NOMO-1 treated with DMSO at 0.1 percent for 48 hours (cell line): ENCODE measurements around the gene FLACC1.
A peak's percentile ranks its signal among the peaks of the same experiment; 100 is the strongest.

Experiments
- DNase-seq: peaks from one replicate; lab custom pipeline; 2025; ENCODE audit not compliant: unreplicated experiment; lab: John Stamatoyannopoulos, UW

The FLACC1 gene

DNA sequence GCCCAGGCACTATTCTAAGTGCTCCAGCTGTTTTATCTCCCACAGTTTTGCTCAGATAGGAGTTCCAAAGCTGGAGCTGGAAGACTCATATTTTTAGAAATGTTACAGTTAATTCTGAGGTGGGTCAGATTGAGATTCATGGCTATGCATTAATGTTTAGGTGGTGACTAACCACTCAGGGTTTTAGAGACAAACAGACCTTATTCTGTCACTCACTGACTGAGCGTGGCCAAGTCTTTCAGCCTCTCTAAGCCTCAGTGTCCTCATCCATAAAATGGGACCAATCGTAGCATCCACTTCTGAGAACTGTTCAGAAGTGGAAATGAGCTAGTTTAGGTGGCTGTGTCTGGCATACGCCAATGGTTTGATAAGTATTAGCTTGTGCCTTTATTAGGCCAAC is 101.1 kb downstream of the FLACC1 start:
- DNase-seq = no peak

DNA sequence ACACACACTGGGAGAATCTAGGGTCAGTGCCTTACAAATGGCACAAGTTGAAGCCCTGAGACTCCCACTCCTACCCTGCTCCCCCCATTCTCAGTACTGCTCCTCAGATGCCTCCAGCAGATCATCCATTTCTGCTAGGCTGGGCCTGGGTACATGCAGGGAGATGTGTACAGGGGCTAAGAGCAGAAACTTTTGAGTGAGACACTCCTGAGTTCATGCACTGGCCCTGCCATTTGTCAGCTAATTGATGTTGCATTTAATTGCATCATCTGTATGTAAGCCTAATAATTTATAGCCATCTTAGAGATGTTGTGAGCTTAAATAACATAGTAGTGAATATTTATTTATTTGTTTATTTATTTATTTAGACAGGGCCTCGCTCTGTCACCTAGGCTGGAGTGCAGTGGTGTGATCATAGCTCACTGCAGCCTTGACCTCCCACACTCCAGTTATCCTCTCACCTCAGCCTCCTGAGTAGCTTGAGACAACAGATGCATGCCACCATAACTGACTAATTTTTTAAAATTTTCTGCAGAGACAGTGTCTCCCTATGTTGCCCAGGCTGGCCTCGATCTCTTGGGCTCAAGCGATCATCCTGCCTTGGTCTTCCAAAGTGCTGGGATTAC is 101.6 kb downstream of the FLACC1 start:
- no peak for DNase-seq

DNA sequence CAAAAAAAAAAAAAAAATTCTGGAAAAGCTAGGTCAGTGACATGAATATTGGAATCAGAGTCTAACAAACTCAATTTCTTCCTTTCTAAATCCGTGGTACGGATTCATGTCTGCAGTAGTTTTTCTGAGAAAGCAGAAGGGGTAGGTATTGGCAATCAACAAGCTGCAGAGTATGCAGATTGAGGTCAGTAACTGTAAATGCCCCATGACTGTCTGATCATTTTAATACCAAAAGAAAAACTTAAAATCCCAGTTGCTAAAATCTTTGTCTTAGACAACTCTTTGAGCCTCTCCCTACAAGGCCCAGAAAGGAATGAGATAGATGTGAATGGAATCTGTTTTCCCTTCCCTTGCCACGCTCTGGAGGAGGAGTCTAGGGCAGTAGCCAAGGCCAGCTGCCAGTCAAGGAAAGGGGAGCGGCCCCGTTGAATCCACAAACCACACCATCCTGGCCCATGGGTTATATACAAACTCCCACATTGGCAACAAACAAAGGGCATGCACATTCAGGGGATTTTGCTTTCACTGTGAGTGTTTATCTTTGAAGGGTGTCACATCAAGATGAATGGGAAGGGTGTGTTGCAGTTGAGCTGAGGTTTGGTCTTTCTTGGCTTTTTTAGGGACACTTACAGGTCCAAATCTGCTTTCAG is 102.9 kb downstream of the FLACC1 start:
- no peak for DNase-seq

DNA sequence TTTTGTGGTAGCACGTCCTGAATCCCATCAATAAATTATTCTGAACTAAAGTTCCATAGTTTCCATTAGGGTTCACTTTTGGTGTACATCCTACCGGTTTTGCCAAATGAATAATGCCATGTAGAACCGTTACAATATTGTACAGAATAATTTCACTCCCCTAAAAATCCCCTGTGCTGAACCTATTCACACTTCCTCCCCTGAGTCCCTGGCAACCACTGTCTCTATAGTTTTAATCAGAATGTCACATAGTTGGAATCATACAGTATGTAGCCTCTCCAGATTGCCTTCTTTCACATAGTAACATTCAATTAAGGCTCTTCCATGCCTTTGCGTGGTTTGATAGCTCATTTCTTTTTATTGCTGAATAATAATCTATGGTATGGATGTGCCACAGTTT is 106.4 kb downstream of the FLACC1 start:
- no peak for DNase-seq

GRCh38 chr2:201249889-201250288 is 107.3 kb downstream of the FLACC1 start:
- no peak for DNase-seq

GRCh38 chr2:201248288-201248844 is 108.8 kb downstream of the FLACC1 start:
- no peak for DNase-seq

DNA sequence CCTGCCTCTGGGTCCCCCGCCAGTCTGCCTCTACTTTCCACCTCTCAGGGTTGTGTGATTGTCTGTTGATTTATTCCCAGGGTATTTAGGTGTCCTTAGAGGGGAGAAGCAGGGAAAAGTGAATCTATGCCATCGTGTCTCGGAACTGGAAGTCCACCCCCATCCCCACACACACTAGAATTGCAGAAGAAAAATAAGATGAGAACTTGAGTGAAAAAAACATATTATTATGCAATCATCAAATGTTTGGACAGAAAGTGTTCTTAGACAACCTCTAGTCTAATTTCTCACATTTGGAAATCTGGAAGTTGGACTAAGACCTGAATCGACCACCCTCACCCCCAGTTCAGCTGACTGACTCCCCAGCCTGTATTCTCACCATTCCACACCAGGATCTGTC is 110.9 kb downstream of the FLACC1 start:
- DNase-seq = no peak

- DNase-seq = no peak
Observed at GRCh38 chr2:201244829-201245228, 112.3 kb downstream of the FLACC1 start.

DNA sequence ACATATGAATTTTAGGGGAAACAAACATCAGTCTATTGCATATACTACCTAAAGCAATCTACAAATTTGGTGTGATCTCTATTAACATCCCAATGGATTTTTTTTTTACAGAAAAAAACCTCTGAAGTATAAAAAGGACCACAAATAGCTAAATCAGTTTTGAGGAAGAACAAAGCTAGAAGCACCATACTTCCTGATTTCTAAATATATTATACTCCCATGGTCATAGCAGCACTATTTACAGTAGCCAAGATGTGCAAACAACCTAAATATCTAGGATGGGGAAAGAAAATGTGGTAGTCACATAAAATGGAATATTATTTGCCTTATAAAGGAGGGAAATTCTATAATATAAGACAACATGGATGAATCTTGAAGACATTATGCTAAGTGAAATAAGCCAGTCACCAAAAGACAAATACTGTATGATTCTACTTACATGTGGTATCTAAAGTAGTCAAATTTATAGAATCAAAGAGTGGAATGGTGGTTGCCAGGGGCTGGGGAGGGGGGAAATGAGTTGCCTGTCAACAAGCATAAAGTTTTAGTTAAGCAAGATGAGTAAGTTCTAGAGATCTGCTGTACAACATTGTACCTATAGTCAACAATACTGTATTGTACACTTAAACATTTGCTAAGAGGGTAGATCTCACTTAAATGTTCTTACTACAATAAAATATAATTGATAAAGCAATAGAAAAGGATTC is 114.4 kb downstream of the FLACC1 start:
- DNase-seq = peak; percentile 62

- DNase-seq = peak; percentile 91
Observed at GRCh38 chr2:201239167-201239935, 117.8 kb downstream of the FLACC1 start.
